Upper lobe of left lung (tissue), 4 donors: ENCODE data around the gene IKZF3.

Source experiments
- POLR2A ChIP-seq, 4 donors: fragments of 450-650 bp; IDR thresholded peaks; one replicate each; pipeline ENCODE4 v1.5.1; 2016 to 2017; ENCODE audit warnings: antibody characterized with exemption in 4 of 4, mild to moderate bottlenecking in 2 of 4
- POLR2AphosphoS5 ChIP-seq, 2 donors: sonication (generic); formaldehyde crosslinking; IDR thresholded peaks; one replicate each; pipeline ENCODE4 v1.5.1; 2017; ENCODE audit warnings: antibody characterized with exemption in 2 of 2
- TF ChIP-seq, protein P1 (sequence below), 6 experiments: fragments of 450-650 bp in 4 of 6; fragments of 200-600 bp in 2 of 6; sonication (generic) in 2 of 6; IDR thresholded peaks; one replicate each; pipeline ENCODE4 v1.5.1; 2016 to 2019; ENCODE audit warnings: antibody characterized with exemption in 6 of 6

- no peak for TF ChIP-seq POLR2AphosphoS5 (IDR thresholded peaks at IDR 0.05)
- TF ChIP-seq, protein P1, sequence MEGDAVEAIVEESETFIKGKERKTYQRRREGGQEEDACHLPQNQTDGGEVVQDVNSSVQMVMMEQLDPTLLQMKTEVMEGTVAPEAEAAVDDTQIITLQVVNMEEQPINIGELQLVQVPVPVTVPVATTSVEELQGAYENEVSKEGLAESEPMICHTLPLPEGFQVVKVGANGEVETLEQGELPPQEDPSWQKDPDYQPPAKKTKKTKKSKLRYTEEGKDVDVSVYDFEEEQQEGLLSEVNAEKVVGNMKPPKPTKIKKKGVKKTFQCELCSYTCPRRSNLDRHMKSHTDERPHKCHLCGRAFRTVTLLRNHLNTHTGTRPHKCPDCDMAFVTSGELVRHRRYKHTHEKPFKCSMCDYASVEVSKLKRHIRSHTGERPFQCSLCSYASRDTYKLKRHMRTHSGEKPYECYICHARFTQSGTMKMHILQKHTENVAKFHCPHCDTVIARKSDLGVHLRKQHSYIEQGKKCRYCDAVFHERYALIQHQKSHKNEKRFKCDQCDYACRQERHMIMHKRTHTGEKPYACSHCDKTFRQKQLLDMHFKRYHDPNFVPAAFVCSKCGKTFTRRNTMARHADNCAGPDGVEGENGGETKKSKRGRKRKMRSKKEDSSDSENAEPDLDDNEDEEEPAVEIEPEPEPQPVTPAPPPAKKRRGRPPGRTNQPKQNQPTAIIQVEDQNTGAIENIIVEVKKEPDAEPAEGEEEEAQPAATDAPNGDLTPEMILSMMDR (IDR thresholded peaks at IDR 0.05) = no peak
- no peak for TF ChIP-seq POLR2A (IDR thresholded peaks at IDR 0.05)
Observed at GRCh38 chr17:39836117-39836516, 28.0 kb downstream of the IKZF3 start.
